Keratinocyte (primary cell): ENCODE results near the gene NCAM2. TPM values are rescaled to one million over a fixed set of nuclear protein-coding genes. Genes with fewer than 3 reads are reported as not detected.

ENCODE experiments used
- DNase-seq: peaks from one replicate; pipeline ENCODE4 v3.0.0-alpha.2; 2011; ENCODE audit warnings: low read depth, missing footprints, low spot score
- FAIRE-seq: peaks from 2 replicates; lab custom pipeline; 2011; peaks lifted over from hg19 to GRCh38; lab: Jason Lieb, UNC
- H2AFZ ChIP-seq: 2 replicates; pipeline ENCODE4 v1.6.0; 2012; ENCODE audit warnings: low read length, control low read depth, inconsistent platforms; ENCODE audit not compliant: control insufficient read depth
- H3K27ac ChIP-seq: 2 replicates; pipeline ENCODE4 v1.5.1; 2011; ENCODE audit warnings: low read length; ENCODE audit not compliant: control insufficient read depth, insufficient read depth
- H3K27me3 ChIP-seq: 3 replicates; pipeline ENCODE4 v1.6.0; 2011; ENCODE audit warnings: low read length; ENCODE audit not compliant: control insufficient read depth, insufficient read depth; ENCODE audit errors: extremely low read depth
- H3K36me3 ChIP-seq, 2 experiments: 2 replicates in 1 of 2; 3 replicates in 1 of 2; pipeline ENCODE4 v1.5.1; 2011; ENCODE audit warnings: low read length in 2 of 2, mild to moderate bottlenecking in 1 of 2; ENCODE audit not compliant: control insufficient read depth in 2 of 2, insufficient read depth in 2 of 2; ENCODE audit errors: extremely low read depth in 1 of 2
- H3K4me1 ChIP-seq: 3 replicates; pipeline ENCODE4 v1.5.1; 2011; ENCODE audit warnings: low read length; ENCODE audit not compliant: control insufficient read depth, insufficient read depth; ENCODE audit errors: extremely low read depth
- H3K4me2 ChIP-seq: 3 replicates; pipeline ENCODE4 v1.6.0; 2011; ENCODE audit warnings: low read depth, low read length; ENCODE audit not compliant: control insufficient read depth, insufficient read depth; ENCODE audit errors: extremely low read depth
- H3K4me3 ChIP-seq, 3 experiments: fragments of 200-600 bp in 1 of 3; sonication (generic) in 1 of 3; 2 replicates in 2 of 3; 3 replicates in 1 of 3; pipeline ENCODE4 v1.5.1; 2011 to 2016; ENCODE audit warnings: low read length in 3 of 3, mild to moderate bottlenecking in 3 of 3, control low read depth in 2 of 3, inconsistent platforms in 1 of 3, low read depth in 1 of 3, mixed read lengths in 1 of 3, mixed run types in 1 of 3, moderate library complexity in 1 of 3; ENCODE audit not compliant: control insufficient read depth in 2 of 3, insufficient read depth in 2 of 3; ENCODE audit errors: extremely low read depth in 1 of 3
- H3K79me2 ChIP-seq: 2 replicates; pipeline ENCODE4 v1.6.0; 2012; ENCODE audit warnings: low read length; ENCODE audit not compliant: control insufficient read depth, insufficient read depth
- H3K9ac ChIP-seq: 3 replicates; pipeline ENCODE4 v1.6.0; 2011; ENCODE audit warnings: low read length; ENCODE audit not compliant: control insufficient read depth, insufficient read depth; ENCODE audit errors: extremely low read depth
- H3K9me1 ChIP-seq: 3 replicates; pipeline ENCODE4 v1.6.0; 2011; ENCODE audit warnings: low read length; ENCODE audit not compliant: control insufficient read depth, insufficient read depth; ENCODE audit errors: extremely low read depth
- H3K9me3 ChIP-seq: 2 replicates; pipeline ENCODE4 v1.5.1; 2012; ENCODE audit warnings: low read depth, low read length; ENCODE audit not compliant: control insufficient read depth
- H4K20me1 ChIP-seq: 3 replicates; pipeline ENCODE4 v1.6.0; 2011; ENCODE audit warnings: low read length; ENCODE audit not compliant: control insufficient read depth, insufficient read depth; ENCODE audit errors: extremely low read depth
- EZH2 ChIP-seq: IDR thresholded peaks from one replicate; pipeline ENCODE4 v1.6.1; 2012; ENCODE audit warnings: inconsistent platforms, mild to moderate bottlenecking, low read length, moderate library complexity
- dilution Hi-C: fragments of 300-500 bp; cut with MboI; formaldehyde crosslinking; loops from one replicate; pipeline ENCODE4 v1.7.0; 2020; ENCODE audit warnings: low sequenced_read_pairs; ENCODE audit not compliant: extremely low pct_ligation_motif_present
- polyA plus RNA-seq, 5 experiments: library from polyadenylated mRNA; depleted of rRNA in 3 of 5; stranded (reverse) in 3 of 5; stranded (forward) in 1 of 5; unstranded in 1 of 5; fragments of >200 nt; gene quantifications; 1 replicate in 1 of 5; 2 replicates in 3 of 5; 3 replicates in 1 of 5; pipeline versions ENCODE4 v1.2.1 to v1.2.3, GENCODE V29; 2011 to 2012; ENCODE audit warnings: missing spikeins in 2 of 5, low read depth in 1 of 5, low replicate concordance in 1 of 5
- TF ChIP-seq, protein P1 (sequence below), 3 experiments: IDR thresholded peaks in 1 of 3; conservative IDR thresholded peaks in 1 of 3; optimal IDR thresholded peaks in 1 of 3; 2 replicates in 2 of 3; 3 replicates in 1 of 3; pipeline versions ENCODE3 to v1.5.1; 2011; ENCODE audit warnings: low read length in 3 of 3, mild to moderate bottlenecking in 3 of 3, moderate library complexity in 2 of 3, control low read depth in 1 of 3, inconsistent platforms in 1 of 3; ENCODE audit not compliant: insufficient read depth in 2 of 3; ENCODE audit errors: extremely low read depth in 1 of 3

NCAM2 gene
- polyA plus RNA-seq, 1 donor (not counting 4 experiments of a cell fraction or from before 2014, with no cell fraction given): 0.16 TPM

DNA sequence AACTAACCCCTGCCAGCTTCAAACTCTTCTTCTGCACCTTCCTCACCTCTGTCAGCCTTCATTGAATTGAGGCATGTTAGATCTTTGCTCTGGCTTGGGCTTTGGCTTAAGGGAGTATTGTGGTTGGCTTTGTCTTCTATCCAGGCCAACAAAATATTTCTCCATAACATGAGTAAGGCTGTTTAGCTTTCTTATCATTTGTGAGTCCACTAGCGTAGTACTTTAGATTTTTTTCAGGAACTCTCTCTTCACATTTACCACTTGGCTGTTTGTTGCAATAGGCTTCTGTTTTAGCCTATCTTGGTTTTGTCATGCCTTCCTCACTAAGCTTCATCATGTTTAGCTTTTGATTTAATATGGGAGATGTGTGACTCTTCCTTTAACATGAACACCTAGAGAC lies 417.5 kb downstream of the NCAM2 start:
- dilution Hi-C loops: no loop called here
- TF ChIP-seq, protein P1, sequence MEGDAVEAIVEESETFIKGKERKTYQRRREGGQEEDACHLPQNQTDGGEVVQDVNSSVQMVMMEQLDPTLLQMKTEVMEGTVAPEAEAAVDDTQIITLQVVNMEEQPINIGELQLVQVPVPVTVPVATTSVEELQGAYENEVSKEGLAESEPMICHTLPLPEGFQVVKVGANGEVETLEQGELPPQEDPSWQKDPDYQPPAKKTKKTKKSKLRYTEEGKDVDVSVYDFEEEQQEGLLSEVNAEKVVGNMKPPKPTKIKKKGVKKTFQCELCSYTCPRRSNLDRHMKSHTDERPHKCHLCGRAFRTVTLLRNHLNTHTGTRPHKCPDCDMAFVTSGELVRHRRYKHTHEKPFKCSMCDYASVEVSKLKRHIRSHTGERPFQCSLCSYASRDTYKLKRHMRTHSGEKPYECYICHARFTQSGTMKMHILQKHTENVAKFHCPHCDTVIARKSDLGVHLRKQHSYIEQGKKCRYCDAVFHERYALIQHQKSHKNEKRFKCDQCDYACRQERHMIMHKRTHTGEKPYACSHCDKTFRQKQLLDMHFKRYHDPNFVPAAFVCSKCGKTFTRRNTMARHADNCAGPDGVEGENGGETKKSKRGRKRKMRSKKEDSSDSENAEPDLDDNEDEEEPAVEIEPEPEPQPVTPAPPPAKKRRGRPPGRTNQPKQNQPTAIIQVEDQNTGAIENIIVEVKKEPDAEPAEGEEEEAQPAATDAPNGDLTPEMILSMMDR (optimal IDR thresholded peaks at IDR 0.05 in 1 of 3, IDR thresholded peaks at IDR 0.05 in 1 of 3, conservative IDR thresholded peaks at IDR 0.05 in 1 of 3; ENCODE audit: extremely low read depth in 1 of 3, insufficient read depth in 2 of 3, low read length in 3 of 3): no peak
- no peak for TF ChIP-seq EZH2
- no peak for FAIRE-seq

DNA sequence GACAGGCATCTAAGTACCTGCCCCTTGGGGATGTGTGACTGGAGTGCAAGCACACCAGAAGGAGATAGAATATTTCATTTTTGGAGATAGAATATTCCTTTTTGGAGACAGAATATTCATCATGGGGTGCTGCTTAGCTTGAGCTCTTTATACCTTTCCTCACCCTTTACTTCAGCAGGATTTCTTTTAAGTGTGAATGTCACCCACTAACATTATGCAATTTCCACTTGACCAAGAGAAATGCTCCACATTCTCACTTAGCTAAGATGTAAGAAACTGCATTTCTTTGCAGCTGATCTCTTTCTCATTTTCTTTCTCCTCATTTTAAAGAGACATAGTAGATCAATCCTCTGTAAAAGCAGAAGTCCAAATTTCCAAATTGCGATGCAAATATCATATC lies 436.7 kb downstream of the NCAM2 start:
- Histone ChIP-seq H3K36me3 (no peaks in the 10 kb centered on the region), H3K27me3 (no peaks in the 10 kb centered on the region), H3K4me3 (no peak overlapping the region), H3K27ac (no peak overlapping the region), H3K79me2 (no peaks in the 10 kb centered on the region), H3K9me3 (no peaks in the 10 kb centered on the region), H4K20me1 (no peaks in the 10 kb centered on the region), H3K9ac (no peak overlapping the region), H3K4me2 (no peak overlapping the region), H2AFZ (no peak overlapping the region), H3K4me1 (no peaks in the 10 kb centered on the region), H3K9me1 (no peaks in the 10 kb centered on the region)
- no peak for FAIRE-seq
- TF ChIP-seq EZH2: no peak
- TF ChIP-seq, protein P1 (optimal IDR thresholded peaks at IDR 0.05 in 1 of 3, IDR thresholded peaks at IDR 0.05 in 1 of 3, conservative IDR thresholded peaks at IDR 0.05 in 1 of 3; ENCODE audit: extremely low read depth in 1 of 3, insufficient read depth in 2 of 3, low read length in 3 of 3): no peak
- no peak for DNase-seq
- dilution Hi-C loops: no loop called here

More for the DNA sequence above, 417.5 kb downstream of the NCAM2 start:
- Histone ChIP-seq H3K36me3 (no peaks in the 10 kb centered on the region), H4K20me1 (no peaks in the 10 kb centered on the region), H3K4me3 (no peak overlapping the region), H3K4me2 (no peak overlapping the region), H3K4me1 (no peaks in the 10 kb centered on the region), H3K9me1 (no peaks in the 10 kb centered on the region), H3K27me3 (no peaks in the 10 kb centered on the region), H3K9ac (no peak overlapping the region), H3K9me3 (no peaks in the 10 kb centered on the region), H2AFZ (no peak overlapping the region), H3K27ac (no peak overlapping the region), H3K79me2 (no peaks in the 10 kb centered on the region)
- no peak for DNase-seq
